Activated CD4-positive, CD25-positive, alpha-beta regulatory T cell treated with anti-CD3 and anti-CD28 coated beads, Interleukin-2, amount 50 U/mL, for 16 hours (primary cell): ENCODE data around the gene GGNBP2.
"Not testable (repeated sequence)": the region's sequence is repeated elsewhere in the genome, so short reads cannot be mapped to it uniquely, and the experiment has no call there.

Source experiments
- DNase-seq: peaks from one replicate; pipeline ENCODE4 v3.0.0-alpha.2; 2020; ENCODE audit warnings: low read depth, low spot score

Gene GGNBP2

GRCh38 chr17:36600936-36601302 is 56.2 kb downstream of the GGNBP2 start:
- no peak for DNase-seq

DNA sequence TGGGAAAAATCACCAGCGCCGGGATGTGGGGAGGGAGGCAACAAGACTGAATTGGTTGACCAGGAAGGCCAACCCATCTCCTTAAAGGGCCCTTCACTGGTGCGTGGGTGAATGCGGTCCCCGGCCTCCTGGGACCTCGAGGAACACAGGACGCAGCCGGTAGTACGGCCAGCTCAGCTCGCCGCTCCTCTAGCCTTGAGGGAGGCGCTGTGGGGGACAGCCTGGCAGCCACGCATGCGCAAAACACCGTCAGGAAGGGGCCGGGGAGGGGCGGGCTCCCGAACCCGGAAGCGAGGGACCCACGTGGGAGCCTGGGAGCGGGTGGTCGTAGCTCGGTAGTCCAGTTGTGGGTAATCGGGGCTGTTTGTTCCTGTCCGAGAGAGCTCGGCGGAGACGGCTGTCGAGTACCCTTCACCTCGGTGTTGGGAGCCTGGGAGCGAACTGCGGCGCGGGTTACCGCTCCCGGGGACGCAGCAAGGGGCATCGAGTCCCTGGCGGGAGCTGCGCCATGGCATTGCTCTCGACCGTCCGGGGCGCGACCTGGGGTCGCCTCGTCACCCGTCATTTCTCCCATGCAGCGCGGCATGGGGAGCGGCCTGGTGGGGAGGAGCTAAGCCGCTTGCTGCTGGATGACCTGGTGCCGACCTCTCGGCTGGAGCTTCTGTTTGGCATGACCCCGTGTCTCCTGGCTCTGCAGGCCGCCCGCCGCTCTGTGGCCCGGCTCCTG is 56.7 kb downstream of the GGNBP2 start, which contains the start of gene MRM1:
Gene MRM1 (plus strand): TSS at position 281 of the 727 bp plus-strand sequence. CDS start 228 bp downstream, at position 509.
- DNase-seq = peak; percentile 76

DNA sequence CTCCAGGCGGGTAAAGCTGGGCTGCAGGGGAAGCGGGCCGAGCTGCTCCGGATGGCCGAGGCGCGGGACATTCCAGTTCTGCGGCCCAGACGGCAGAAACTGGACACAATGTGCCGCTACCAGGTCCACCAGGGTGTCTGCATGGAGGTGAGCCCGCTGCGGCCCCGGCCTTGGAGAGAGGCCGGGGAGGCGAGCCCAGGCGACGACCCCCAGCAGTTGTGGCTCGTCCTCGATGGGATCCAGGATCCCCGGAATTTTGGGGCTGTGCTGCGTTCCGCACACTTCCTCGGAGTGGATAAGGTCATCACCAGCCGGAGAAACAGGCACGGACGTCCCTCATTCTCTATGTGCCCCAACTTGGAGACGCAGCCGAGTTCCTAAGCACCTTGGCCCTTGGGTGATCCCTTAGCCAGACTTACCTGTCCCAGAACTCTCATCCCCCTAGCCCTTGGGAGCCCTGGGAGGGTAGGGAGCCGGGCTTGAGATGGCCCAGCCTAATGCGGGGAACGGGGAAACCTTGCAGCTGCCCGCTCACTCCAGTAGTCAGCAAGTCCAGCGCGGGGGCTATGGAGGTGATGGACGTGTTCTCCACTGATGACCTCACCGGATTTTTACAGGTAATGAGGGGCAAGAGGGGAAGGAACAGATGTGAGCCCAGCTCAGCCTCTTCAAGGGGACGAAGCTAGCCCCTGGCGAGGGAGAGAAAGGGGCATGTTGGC is 57.5 kb downstream of the GGNBP2 start:
- DNase-seq = no peak

DNA sequence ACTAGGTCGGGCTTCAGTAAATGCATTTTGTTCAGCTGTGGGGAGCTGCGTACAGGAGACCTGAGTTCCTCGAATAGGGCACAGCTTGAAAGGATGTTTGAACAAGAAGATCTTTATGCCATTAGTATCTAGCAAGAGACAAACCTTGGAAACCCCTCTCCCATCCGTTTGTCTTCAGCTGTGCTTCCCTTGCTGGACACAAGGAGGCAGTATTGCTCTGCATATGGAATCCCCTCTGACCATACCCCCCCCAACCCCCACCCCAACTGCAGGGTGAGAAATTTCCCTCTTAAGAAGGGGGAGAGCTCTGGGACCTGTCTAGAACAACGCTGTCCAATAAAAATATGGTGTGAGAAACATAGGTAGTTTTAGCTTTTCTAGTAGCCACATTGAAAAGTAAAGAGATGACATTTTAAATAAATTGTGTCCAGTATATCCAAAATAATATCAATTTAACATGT is 58.2 kb downstream of the GGNBP2 start:
- peak; percentile 48 for DNase-seq

GRCh38 chr17:36605028-36605427 is 60.3 kb downstream of the GGNBP2 start:
- not testable (repeated sequence) for DNase-seq

- no peak for DNase-seq
Measured at GRCh38 chr17:36608280-36608679, 63.6 kb downstream of the GGNBP2 start.

DNA sequence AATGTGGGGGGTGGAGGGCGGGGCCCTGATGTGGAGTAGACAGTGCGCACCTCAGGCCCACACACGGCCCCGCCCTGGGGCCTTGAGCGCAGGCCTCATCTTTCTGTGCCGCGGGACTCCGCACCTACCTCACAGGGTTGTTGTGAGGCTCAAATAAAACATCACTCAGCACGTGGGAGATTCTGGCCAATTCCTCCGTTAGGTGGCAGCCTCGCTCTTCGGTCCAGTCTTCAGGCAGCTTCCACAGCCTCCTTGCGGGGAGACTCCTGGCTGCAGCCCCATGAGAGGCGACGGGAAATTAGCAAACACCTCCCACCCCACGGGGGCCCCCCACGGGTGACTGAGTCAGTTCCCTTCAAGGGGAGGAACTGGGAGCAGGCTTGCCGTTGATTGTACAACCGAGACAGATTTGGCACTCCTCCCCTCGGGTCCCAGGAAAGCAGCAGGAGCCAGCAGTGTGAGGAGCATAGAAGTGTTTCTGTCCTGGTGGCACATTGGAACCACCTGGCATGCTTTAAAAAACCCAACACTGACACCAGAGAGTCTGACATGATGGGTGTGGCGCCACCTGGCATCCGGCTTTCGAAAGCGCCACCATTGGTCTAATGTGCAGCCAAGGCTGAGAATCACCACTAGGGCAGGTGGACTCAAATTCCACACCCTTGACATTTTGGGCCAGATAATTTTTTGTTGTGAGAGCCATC is 64.2 kb downstream of the GGNBP2 start:
- no peak for DNase-seq

- DNase-seq = no peak
Measured at GRCh38 chr17:36609498-36609862, 64.8 kb downstream of the GGNBP2 start.

GRCh38 chr17:36610474-36610873 is 65.8 kb downstream of the GGNBP2 start:
- DNase-seq = no peak

GRCh38 chr17:36611345-36612072 is 66.8 kb downstream of the GGNBP2 start:
- no peak for DNase-seq

- DNase-seq = no peak
Measured at GRCh38 chr17:36612323-36612722, 67.6 kb downstream of the GGNBP2 start.

- no peak for DNase-seq
Measured at GRCh38 chr17:36613155-36613554, 68.4 kb downstream of the GGNBP2 start.

GRCh38 chr17:36614081-36614480 is 69.4 kb downstream of the GGNBP2 start:
- no peak for DNase-seq

DNA sequence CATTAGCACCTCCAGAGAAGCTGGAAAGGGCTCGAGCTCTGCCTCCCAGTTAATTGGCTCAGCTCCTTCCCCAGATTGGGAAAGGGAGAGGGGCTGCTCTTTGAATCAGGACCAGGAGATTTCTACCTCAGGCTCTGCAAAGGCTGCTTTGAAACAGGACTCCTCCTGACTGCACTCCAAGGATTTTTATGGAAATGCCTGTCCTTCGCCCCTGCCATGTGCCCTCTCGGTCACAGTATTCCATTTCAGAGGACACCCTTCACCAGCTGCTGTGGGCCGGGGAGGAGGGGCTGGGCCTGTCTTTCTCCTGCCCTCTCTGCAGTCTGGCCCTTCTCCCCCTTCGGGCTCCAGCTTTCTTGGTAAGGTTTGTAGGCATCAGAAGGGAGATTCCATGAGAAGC is 70.2 kb downstream of the GGNBP2 start:
- no peak for DNase-seq

- no peak for DNase-seq
Measured at GRCh38 chr17:36616061-36617029, 71.6 kb downstream of the GGNBP2 start.

- DNase-seq = no peak
Measured at GRCh38 chr17:36617773-36618172, 73.1 kb downstream of the GGNBP2 start.

DNA sequence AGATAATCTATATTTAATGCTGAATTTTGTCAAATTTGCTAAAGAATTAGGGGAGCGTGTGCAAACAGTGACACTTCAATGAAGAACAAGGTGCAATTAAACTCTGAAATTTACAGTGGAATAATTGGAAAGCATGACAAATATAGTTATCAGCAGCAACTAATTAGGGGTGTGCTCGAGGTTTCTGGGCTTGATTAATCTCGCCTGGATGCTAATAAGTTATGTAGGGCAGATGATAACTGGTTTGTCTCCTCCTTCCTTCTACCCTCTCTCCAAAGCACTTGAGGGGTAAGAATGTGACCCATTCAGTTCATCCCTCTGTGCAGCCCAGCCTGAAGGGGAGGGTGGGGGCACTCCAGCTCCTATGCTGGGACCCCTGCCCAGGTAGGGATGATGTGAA is 78.6 kb downstream of the GGNBP2 start:
- no peak for DNase-seq

- DNase-seq = no peak
Measured at GRCh38 chr17:36625188-36625587, 80.5 kb downstream of the GGNBP2 start.

DNA sequence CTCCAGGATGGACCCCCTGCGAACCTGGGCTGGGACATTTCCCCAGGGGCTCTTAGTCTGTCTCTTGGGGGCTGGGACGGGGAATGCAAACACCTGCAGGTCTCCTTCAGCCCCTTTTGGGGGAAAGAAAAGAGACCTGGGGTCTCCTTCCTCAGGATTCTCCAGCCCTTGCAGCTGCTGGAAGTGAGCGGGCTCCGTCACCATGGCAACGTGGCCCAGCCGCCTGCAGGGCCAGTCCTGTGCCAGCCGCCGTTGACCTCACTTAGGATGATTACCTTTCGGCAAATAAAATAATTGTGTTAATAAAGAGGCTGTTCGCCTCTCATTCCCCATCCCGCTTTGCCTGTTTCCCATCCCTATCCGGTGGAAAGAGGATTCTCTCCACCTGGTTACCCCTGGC is 82.4 kb downstream of the GGNBP2 start:
- DNase-seq = no peak

DNA sequence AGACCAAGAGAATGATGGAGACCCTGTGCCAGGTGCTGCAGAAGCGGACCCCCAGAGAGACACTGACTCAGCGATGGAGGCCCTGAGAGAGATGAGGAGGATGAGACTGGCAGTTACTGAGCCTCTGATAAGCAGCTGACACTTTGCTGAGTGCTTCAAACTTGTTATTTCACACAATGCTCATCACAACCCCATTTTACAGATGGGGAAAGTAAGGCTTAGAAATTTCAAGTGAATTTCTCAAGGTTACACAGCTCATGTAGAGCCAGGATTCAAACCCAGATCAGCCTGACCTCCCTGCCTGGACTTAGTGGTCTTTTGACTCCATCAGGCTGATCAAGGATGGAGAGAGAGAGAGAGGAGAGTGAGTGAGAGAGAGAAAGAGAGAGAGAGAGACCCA is 83.9 kb downstream of the GGNBP2 start:
- no peak for DNase-seq
